ENCODE data around the gene ASB3. TPM values are rescaled to one million over a fixed set of nuclear protein-coding genes. Genes with fewer than 3 reads are reported as not detected.

Gene ASB3
- total RNA-seq, 1 experiment from 2014 or later, result 23.1 TPM

DNA sequence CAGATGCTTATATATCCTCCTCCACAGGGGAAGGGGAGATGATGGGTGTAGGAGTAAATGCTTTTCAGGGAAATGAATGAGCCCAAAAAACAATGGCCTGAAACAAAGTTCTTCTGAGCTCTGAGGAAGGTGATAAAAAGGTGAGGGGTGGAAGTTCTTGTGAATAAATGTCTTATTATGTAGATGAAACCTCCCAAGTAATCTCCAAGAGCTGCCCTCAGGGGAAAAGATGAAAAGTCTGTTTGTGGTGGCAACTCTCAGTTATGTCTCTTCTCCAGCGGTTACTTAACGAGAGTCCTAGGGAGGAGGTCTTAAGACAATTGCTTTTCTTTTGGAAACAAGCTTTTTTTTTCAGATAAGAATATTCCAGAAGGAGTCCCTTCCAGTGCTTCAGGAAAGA, 134.6 kb downstream of the ASB3 start:
- peaks cover 7 to 8% of the 10 kb centered on the region in 2 experiments for H3K4me1 Mint-ChIP-seq
- Histone ChIP-seq H2BK15ac (ENCODE audit: low read depth, low read length) (no peak overlapping the region), H4K8ac (replicated peaks; ENCODE audit: insufficient read length, low read depth, low read length) (no peak overlapping the region), H3K79me1 (ENCODE audit: insufficient read depth, low read depth, low read length, poor library complexity, severe bottlenecking) (no peaks in the 10 kb centered on the region), H3K27me3 (ENCODE audit: insufficient read depth, low read length) (no peaks in the 10 kb centered on the region), H2BK120ac (ENCODE audit: low read depth, low read length, poor library complexity, severe bottlenecking) (no peak overlapping the region), H4K5ac (ENCODE audit: insufficient read length, low read depth, low read length) (no peak overlapping the region), H3K18ac (ENCODE audit: insufficient read length, low read depth, low read length) (no peak overlapping the region), H2AFZ (ENCODE audit: low read length) (no peak overlapping the region), H3K9me3 (ENCODE audit: control insufficient read depth, low read depth, low read length) (no peaks in the 10 kb centered on the region), H3K4ac (ENCODE audit: low read depth, low read length) (no peak overlapping the region), H3K56ac (ENCODE audit: insufficient read length, low read depth, low read length) (no peak overlapping the region), H3K23ac (ENCODE audit: insufficient read length, low read depth, low read length) (no peak overlapping the region), H3T11ph (ENCODE audit: low read length) (no peak overlapping the region), H3K27ac (ENCODE audit: insufficient read length, low read depth, low read length) (no peak overlapping the region), H4K20me1 (ENCODE audit: control insufficient read depth, insufficient read depth, insufficient read length) (no peaks in the 10 kb centered on the region), H2AK5ac (ENCODE audit: insufficient read length, low read length) (no peak overlapping the region), H3K23me2 (ENCODE audit: insufficient read length, low read depth, low read length, poor library complexity, severe bottlenecking) (no peaks in the 10 kb centered on the region), H3K4me1 (ENCODE audit: insufficient read depth, low read length) (no peaks in the 10 kb centered on the region), H3K4me2 (ENCODE audit: insufficient read depth, insufficient read length, low read length) (no peak overlapping the region), H4K91ac (ENCODE audit: insufficient read length, low read depth, low read length) (no peak overlapping the region), H3K79me2 (ENCODE audit: insufficient read depth, low read length) (no peaks in the 10 kb centered on the region), H2BK5ac (ENCODE audit: insufficient read length, low read length) (no peak overlapping the region), H3K9ac (ENCODE audit: extremely low read depth, insufficient read length, low read length) (no peak overlapping the region), H2BK12ac (ENCODE audit: insufficient read length, low read depth, low read length) (no peak overlapping the region), H3K14ac (ENCODE audit: insufficient read depth, low read length) (no peak overlapping the region), H2BK20ac (ENCODE audit: low read depth, low read length, poor library complexity, severe bottlenecking) (no peak overlapping the region)
- no peak for TF ChIP-seq CTCF (conservative IDR thresholded peaks at IDR 0.05)
- H3K27me3 Mint-ChIP-seq (ENCODE audit: low read depth), result no peaks in the 10 kb centered on the region
- peaks cover 7 to 12% of the 10 kb centered on the region in 2 experiments; a peak in 4 of 5 replicates for H3K9me3 Mint-ChIP-seq
- peaks cover 7 to 9% (median 8%) of the 10 kb centered on the region in 3 experiments for H3K36me3 Mint-ChIP-seq (ENCODE audit: insufficient read depth in 1 of 3, low read depth in 3 of 3)
- no peak overlapping the region for H3K4me3 Mint-ChIP-seq
- DNase-seq, result no peak
- H3K27ac Mint-ChIP-seq, result peak overlapping the region in 1 of 3 experiments; percentile 2; a peak in 4 of 7 replicates
- no CpG with 5 or more reads among the region's 2 CpGs for WGBS (ENCODE audit: extremely low coverage, insufficient read length, low lambda C conversion rate)

Measured in H9 (cell line).